HG03469 (cell line): Measurements from ENCODE around the gene HDAC7.
A peak's percentile ranks its signal among the peaks of the same experiment; 100 is the strongest.
"Not testable (repeated sequence)": the region's sequence is repeated elsewhere in the genome, so short reads cannot be mapped to it uniquely, and the experiment has no call there.

Source experiments
- ATAC-seq: cut with Tn5 transposase; IDR thresholded peaks from one replicate; pipeline ENCODE4 v1.9.1; 2021; ENCODE audit warnings: mild to moderate bottlenecking, moderate library complexity, moderate number of reproducible peaks; ENCODE audit not compliant: unreplicated experiment

The HDAC7 gene

DNA sequence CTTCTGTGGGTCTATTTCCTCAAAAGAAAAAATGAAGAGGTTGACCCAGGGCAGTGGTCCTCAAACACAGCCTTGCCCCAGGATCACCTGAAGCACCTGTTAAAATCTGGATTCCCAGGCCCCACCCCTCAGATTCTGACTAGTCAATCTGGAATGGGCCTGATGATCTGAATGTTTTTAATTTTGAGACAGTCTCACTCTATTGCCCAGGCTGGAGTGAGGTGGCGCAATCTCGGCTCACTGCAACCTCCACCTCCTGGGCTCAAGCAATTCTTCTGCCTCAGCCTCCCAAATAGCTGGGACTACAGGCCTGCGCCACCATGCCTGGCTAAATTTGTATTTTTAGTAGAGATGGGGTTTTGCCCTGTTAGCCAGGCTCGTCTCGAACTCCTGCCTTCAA lies 4.3 kb downstream of the HDAC7 start:
- ATAC-seq, result not testable (repeated sequence)

DNA sequence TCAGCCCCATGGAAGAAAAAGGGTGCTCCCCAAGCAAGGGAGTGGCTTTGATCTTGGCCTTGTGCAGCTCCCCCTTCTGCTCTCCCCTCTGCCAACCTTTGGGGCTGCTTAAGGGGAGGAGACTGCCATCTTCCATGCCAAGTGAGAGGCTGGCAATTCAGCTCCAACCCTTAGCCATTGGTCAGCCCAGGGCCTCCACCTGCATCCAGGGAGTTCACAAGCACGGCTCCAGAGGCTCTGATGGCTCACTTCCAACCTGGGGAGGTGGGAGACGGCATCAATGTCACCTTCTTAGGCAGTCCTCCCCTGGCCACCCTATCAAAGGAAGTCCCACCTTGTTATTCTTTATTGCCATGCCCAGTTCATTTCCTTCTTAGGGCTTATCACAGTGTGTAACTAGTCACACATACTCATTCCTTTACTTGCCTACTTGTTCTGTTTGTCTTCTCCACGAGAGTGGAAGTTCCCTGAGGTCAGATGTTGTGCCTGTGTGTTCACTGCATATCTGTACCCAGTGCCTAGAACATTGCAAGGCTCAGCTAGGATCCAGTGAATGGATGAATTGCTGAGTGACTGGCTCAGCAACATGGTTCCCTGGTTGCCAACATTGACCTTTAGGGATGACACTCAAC lies 5.0 kb downstream of the HDAC7 start:
- no peak for ATAC-seq

DNA sequence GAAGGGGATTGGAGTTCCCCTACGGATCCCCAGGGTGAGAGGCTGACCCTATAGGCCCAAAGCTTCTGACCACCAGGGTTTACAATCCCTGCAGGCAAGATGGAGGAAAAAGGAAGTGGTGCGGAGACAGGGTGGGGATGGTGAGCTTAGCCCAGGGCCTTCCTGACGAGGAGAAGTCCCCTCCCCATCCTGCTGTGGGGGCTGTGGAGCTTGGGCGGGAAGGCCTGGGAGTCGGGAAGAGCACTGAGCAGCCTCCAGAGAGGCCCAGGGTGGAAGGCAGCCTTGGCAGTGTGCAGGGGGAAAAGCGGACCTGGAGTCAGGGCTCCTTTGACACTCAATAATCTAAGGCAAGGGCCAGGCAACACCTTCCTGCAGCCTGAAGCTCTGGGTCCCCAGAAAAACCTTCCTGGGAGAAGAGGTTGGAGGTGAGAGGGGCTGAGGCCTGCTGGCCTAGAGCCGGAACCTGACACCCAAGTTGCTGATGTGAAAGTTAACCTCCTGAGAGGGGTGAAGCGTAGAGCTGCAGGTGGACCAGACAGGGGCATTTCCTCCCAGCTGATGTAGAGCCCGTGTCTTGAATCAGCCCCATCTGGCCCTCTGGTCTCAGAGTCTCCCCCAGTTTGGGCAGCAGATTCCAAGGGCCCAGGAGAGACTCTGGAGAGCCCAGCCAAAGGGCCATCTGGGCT lies 6.0 kb downstream of the HDAC7 start:
- peak; percentile 8 for ATAC-seq

DNA sequence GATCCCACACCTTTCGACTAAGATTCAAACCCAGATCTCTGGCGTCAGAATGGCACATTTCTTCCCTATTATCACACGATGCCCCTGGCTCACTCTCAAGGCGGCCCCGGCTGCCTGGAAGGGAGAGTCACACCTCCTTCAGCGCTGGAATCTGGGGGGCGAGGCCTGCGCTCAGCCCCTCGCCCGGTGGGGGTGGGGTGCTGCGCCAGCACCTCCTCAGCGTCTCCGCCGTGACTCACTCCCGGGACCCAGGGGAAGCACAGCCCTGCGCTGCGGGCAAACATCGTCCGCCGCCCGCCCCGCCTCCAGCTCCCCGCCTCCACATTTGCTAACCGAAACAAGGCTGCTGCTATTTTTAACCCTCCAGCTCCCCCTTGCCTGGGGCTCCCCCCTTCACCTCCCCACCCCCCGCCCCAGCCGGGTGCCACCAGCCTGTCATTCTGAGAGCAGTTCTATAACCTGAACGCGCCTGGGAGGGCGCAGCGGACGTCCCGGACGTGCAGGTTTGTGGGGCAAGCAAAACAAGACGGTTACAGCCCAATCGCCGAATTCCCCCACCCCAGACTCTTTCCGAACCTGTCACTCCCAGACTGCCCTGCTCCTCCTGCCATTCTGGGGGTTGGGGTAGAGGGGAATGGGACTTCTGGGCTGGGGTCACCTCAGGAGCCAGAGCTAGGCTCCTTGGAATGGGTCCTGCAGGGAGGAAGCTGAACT lies 6.7 kb downstream of the HDAC7 start:
- ATAC-seq, result peak; percentile 47

DNA sequence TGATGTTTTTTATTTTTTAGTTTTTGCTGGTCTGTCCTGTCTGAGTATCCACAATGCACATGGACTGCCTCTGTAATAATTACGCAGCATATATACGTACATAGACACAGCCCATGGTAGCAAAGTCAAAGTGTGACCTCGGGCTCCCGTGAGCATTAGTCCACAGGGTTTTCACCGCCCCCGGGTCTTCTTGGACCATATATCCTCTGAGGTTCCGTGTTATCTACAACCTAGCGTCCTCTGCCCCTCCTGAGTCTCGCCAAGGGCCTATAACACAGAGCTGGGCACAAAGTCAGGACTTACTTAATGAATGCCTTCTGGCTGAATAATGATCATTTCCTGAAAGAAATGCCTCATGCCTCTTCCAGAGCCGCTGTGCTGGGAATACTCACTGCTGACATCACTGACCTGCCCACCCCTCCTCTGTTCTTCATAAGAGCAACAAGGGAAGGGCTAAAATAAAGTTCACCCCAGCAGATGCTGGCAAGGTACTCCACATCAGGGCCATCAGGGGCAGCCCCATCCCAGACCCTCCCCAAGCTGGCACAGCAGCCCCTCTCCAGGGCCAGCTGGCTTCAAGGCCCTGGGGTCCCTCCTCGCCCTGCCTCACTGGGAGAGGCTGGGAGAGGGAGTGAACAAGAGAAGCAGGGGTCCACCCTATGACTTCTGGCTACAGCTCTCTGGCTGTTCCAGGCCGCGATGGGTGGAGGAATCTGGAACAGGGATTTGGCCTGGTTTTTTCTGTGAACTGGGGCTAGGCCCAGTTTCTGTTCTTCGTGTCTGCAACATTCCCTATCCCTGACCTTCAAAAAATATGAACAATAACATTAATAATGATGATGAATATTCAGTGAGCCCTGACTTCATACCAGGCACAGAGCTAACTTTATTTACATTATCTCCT lies 7.9 kb downstream of the HDAC7 start:
- ATAC-seq, result no peak

DNA sequence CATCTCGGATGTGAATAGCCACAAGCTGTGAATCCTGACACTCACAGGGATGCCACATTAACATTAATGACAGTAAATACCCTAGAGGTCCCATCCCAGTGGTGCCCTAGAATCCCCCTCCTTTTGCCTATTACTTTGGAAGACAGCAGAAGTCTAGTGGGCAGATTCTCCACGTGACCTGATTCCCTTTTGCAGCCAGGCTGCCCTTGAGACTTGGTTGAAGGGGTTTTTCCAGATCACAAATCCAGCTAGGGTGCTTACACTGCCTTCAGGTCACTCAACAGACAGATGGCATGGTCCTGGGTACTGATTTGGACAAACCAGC lies 8.7 kb downstream of the HDAC7 start:
- no peak for ATAC-seq

DNA sequence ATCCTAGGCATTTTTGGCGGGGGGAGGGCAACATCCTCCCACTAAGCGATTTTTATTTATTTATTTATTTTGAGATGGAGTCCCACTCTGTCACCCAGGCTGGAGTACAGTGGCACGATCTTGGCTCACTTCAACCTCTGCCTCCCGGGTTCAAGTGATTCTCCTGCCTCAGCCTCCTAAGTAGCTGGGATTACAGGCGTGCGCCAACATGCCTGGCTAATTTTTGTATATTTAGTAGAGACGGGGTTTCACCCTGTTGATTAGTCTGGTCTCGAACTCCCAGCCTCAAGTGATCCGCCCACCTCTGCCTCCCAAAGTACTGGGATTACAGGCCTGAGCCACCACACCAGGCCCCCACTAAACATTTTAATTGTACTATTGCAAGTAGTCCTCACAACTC lies 10.2 kb downstream of the HDAC7 start:
- ATAC-seq, result not testable (repeated sequence)

DNA sequence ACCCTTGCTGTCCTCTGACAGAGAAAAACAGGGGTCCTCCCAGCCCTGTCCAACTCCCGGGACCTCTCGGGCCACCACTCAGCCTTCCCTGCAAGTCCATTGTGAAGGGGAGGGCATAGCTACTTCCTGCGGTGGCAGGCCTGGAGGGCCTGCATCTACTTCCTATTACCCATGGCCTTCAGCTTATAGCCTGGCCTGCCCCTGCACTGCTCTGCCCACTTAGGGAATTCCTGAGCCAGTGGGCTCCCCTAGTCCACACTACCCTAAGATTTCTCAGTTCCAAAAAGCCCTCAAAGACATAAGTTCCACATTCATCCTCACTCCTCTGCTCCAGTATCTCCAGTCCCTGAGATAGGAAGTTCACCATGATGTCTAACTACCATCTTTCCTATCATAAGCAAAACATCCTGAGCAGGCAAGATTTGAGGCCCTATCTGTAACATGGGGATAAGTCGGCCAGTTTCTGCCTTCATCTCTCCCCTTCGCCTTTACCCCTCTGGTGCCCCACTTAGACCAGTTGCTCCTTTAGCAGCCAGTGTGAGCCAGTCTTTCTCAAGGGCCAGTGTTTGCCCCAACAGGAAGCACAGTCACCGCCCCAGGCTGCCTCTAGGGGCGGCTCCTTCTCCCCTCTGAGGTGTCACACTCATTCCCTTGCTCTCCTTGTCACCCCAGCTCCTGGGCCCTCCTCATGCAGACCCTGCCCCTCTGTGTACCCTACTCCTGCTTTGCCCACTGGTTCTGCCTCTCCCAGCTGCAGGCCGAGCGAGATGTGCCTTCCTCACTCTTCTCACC lies 10.9 kb downstream of the HDAC7 start:
- no peak for ATAC-seq

DNA sequence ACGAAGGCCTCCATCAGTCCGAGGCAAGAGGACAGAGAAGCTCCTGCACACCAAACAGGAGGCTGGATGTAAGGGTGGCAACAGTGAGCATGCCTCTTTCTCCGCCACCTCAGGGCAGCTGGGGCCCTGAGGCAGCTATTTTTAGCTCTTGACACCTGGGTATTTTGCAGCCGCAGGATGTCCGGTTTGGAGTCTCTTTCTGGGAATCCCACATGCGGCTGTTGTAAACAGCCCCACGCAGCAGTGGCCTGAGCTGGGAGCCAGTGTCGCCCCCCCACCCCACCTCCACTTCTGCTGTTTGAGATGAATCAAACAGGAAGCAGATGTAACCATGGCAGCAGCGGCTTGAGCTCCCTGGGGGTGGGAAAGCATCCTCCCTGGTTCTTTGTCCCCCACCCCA lies 11.7 kb downstream of the HDAC7 start:
- ATAC-seq, result no peak

DNA sequence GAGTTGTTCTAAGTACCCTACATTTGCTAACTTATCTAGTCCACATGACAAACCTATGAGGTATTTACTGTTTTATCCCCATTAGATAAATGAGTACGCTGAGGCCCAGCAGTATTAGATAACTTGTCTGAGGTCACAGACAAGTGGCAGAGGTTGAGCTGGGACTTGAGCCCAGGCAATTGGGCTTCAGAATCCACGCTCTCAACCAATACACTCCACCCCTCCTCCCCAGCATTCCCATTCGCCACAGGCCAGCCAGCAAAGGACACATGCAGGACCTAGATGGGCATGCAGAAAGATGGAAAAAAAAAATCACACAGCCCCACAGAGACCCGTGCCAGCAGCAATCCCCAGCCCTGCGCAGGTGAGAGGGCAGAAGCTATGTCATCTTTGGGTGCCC lies 12.4 kb downstream of the HDAC7 start:
- ATAC-seq, result no peak

DNA sequence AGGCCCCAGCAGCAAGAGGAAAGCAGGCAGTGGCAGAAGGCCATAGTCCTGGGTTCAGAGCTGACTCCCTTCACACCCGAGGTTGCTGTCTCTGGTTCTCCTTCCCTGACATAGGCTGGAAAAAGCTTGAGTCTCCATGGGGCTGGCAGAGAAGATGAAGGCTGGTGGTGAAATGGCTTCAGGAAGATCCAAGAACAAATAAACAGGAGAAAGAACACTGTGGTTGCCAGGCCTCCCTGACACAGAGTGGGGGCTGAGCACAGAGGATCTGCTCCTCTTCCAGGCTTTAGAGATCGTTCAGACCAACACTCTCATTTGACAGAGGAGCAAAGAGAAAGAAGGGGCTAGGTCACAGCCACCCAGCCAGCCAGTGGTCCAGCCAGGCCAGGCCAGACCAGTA lies 14.3 kb downstream of the HDAC7 start:
- no peak for ATAC-seq

DNA sequence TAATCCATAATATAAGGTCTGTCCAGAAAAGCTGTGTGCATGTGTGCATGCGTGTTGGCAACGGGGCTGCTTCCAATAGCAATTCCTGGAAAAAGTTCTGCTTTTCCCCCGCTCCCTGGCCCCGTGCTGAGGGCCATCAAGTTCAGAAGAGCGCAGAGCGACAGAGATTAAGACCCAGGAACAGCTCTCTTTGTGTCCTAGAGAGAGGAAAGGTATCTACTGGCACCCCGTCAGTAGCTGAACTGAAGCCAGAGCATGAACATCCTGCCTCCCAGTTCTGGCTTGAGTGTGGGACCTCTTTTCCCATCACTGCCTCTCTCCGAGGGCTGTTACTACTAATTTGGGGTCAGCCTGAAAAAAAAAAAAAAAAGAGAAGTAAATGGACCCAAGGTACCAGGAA lies 15.5 kb downstream of the HDAC7 start:
- ATAC-seq, result no peak

DNA sequence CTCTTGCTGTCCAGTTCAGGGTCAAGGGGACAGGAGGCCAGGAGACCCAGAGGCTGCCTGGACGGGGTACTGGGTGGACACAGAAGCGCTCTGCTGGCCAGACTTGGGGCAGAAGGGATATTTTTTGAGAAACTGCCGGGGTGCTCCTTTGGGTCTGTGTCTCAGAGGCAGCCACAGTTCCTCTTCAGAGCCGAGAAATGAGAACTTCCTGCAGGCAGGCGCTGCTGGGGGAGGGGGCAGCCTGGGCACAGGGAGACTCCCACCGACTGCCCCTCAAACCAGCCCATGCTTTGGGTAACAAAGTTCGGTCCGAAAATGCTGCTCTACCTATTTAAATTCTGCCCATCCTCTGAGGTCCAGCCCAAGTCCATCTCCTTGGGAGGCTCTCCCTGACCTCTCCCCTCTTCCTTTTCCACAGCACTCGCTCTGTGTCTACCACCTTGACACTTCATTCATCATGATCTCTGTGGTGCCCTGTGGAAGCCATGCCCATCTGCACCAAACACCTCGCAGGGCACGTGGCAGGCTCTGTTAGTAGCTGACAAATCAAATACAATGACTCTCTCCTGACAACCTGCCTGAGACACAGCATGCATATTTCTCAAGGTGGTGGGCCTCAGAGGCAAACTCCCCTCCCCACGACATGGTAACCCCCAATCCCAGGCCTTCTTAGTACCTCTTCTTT lies 16.4 kb downstream of the HDAC7 start:
- ATAC-seq, result no peak

DNA sequence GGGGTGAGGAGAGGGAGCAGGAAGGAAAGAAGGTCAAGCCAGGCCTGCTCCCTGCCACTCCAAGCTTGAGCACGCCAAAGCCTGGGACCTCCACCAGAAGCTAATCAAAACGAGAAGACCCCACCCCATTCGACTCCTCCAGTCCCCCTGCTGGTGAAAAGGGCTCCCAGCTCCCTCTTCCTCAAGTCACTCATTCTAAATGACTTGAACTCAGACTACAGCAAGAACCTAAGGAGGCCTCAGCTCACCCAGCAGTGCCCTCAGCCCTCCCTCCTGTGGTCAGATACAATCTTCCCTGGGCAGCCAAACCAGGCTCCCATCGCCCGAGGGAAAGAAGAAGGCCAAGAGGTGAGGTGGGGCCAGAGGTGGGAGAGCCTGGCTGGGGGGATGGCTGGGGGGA lies 17.4 kb downstream of the HDAC7 start:
- no peak for ATAC-seq

DNA sequence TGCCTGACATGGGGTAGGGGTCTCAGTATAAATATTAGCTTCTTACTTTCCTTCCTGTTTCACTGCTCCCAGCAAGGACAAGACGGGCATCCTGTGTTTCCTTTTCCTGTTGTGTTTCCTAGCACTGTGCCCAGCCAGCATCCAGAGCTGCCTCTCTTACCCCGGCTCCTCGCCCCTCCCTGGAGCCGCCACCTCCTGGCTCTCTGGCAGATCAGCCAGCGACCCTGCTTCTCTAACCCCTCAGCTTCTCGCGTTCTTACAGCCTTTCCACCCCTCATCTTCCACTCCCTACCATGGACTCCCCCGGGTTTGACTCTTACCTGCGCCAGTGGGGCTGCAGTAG lies 17.8 kb downstream of the HDAC7 start:
- ATAC-seq, result no peak

DNA sequence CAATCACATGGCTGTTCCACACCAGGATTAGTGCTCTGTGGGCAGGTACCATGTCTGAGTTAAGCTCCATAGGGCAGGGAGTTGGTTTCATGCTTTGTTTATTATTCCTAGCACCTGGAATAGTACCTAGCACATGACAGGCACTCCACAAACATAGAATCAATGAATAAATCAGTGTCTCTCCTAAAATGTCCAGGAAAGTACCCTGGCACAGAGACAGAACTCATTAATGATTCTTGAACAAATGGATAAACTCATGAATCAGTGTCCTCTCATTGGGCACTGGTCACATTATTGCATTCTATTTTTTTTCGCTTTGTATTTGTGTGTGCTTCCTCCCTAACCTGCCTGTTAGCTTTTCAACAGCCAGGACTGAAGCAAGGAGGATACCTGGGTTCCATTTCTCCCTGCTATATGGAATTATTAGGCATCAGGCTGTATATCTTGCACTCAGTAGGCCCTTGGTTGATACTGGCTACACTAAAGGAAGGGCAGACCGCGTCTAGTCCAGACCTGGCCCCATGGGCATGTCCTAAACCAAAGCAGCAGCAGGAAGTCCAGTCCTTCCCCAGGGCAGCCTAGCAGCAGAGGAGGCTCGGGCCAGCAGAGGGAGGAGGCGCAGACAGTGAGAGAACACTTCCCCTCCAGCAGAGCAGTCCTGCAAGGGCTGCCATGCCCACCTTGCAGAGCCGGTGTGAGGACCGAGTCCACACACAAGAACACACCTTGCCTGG lies 18.4 kb downstream of the HDAC7 start:
- no peak for ATAC-seq

DNA sequence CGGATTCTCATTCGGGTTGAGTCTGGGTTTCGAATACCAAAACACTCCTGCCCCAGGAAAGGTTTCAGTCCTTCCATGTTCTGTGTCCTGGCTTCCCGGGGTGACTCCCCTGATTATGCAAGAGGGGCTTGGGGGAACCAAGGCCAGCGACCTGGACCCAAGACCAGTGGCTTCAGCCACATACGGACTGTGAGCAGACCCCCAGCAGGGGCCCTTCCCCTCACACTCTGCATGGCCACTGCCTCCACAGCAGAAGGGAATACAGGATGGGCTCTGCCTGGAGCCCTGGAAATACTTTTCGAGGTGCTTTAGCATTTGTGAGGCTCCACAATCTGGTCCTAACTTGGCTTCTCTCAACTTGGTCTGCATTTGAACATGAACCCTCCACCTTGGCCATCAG lies 19.1 kb downstream of the HDAC7 start:
- no peak for ATAC-seq

DNA sequence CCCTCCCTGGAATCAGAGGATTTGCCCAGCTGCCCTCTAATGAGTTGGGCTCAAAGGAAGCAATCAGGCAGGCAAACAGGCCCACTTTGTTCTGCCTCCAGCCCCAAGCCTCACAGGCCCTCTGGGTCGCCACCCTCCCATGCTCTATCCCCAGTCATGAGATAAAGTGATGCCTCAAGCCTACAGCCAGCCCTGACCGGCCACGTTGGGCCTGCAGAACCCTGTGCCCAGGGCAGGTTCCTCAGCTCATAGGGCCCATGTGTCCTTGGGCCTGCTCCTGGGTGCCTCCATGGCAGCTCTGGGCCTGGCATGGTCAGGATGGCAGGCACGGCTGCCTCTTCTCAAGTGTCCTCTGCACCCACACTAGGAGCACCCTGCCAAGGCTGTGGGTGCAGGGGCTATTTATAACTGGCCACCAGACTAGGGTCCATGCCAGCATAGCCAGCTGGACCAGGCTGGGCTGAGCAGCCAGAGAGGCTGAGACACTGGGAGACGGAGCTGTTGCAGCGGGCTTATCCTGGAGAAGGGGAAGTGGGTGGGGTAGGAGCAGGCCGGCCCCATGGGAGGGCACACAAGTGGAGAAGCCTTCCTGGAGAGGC lies 20.2 kb downstream of the HDAC7 start:
- no peak for ATAC-seq

DNA sequence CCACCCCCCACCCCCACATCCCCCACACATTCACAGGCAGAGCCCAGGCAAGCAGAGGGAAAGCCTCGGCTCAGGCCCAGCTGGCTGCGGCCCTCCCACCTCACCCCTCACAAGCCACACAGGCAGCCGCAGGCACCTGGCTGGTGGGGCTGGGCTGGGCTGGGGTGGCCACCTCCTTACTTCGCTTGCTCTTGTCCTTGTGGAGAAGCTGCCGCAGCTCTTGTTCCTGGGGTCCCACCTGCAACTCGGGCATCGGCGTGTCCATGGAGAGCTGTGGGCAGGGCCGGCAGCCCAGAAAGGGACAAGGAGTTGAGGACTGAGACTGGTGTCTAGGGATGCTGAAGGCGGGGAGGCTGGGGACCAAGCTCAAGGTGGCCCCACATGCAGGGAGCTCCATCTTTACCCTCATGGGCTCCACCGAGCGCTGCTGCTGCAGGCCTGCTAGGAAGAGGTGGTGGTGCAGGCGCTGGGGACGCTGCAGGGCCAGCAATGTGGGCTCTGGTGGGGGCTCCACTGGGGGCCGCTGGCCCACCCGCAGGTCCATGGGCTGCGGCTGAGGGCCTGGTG lies 21.2 kb downstream of the HDAC7 start:
- ATAC-seq, result no peak
